Testis (tissue), 2 donors: Measurements from ENCODE around the gene CCDC43.

ENCODE experiments used
- CTCF ChIP-seq, 3 experiments: fragments of 450-650 bp in 2 of 3; fragments of 200-600 bp in 1 of 3; sonication (generic) in 1 of 3; IDR thresholded peaks; one replicate each; pipeline ENCODE4 v1.5.1; 2016 to 2019; ENCODE audit warnings: antibody characterized with exemption in 3 of 3, mild to moderate bottlenecking in 2 of 3, moderate library complexity in 1 of 3
- POLR2A ChIP-seq: fragments of 450-650 bp; IDR thresholded peaks from one replicate; pipeline ENCODE4 v1.6.1; 2017; ENCODE audit warnings: antibody characterized with exemption, mild to moderate bottlenecking, moderate library complexity

DNA sequence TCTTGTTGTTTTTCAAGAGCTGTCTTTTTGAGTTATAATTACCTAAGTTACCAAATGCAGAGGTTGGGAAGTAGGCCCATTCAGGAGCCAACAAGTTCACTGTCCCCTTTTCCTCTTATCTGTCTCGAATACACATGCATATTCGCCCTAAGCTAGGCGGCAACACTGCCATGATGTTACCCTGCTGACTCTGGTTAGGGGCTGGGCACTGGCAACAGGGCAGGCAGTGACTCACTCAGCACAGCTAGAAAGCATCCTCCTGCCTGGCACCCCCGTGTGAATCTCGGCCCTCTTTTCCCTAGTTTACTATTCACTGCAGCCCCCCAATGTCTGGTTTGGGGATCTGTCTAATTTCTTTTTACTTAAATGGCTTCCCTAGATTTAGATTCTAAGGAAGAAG, 32.7 kb upstream of the CCDC43 start:
- TF ChIP-seq CTCF (IDR thresholded peaks at IDR 0.05) (no peak), POLR2A (no peak)
